Hepatocyte (in vitro differentiated cells): Measurements from ENCODE around the gene PAPPA. TPM values are rescaled to one million over a fixed set of nuclear protein-coding genes. Genes with fewer than 3 reads are reported as not detected.

Experiments
- DNase-seq: peaks from one replicate; pipeline ENCODE4 v3.0.0-alpha.2; 2016; ENCODE audit warnings: low spot score
- H2AFZ ChIP-seq: fragments of 200-600 bp; sonication (generic); 2 replicates; pipeline ENCODE4 v1.6.0; 2016; ENCODE audit warnings: antibody characterized with exemption, mild to moderate bottlenecking
- H3K27ac ChIP-seq: fragments of 200-600 bp; sonication (generic); 2 replicates; pipeline ENCODE4 v1.5.1; 2016; ENCODE audit warnings: mild to moderate bottlenecking
- H3K27me3 ChIP-seq: fragments of 200-600 bp; sonication (generic); 2 replicates; pipeline ENCODE4 v1.6.1; 2016
- H3K36me3 ChIP-seq: fragments of 200-600 bp; sonication (generic); replicated peaks from 2 replicates; pipeline ENCODE4 v1.5.1; 2016; ENCODE audit warnings: low read depth; ENCODE audit not compliant: insufficient read depth
- H3K4me1 ChIP-seq: fragments of 200-600 bp; sonication (generic); 2 replicates; pipeline ENCODE4 v1.5.1; 2016; ENCODE audit warnings: mild to moderate bottlenecking, moderate library complexity; ENCODE audit not compliant: insufficient read depth
- H3K4me2 ChIP-seq: fragments of 200-600 bp; sonication (generic); 2 replicates; pipeline ENCODE4 v1.6.0; 2016
- H3K4me3 ChIP-seq: fragments of 200-600 bp; sonication (generic); 2 replicates; pipeline ENCODE4 v1.5.1; 2016; ENCODE audit warnings: mild to moderate bottlenecking
- H3K79me2 ChIP-seq: fragments of 200-600 bp; sonication (generic); 2 replicates; pipeline ENCODE4 v1.6.0; 2017; ENCODE audit warnings: mild to moderate bottlenecking
- H3K9me2 ChIP-seq: fragments of 200-600 bp; sonication (generic); replicated peaks from 2 replicates; pipeline ENCODE4 v1.6.0; 2017; ENCODE audit warnings: mild to moderate bottlenecking; ENCODE audit not compliant: insufficient read depth
- H3K9me3 ChIP-seq: fragments of 200-600 bp; sonication (generic); 2 replicates; pipeline ENCODE4 v1.5.1; 2016; ENCODE audit warnings: low read depth, mild to moderate bottlenecking
- H4K20me1 ChIP-seq: fragments of 200-600 bp; sonication (generic); 2 replicates; pipeline ENCODE4 v1.6.0; 2016; ENCODE audit warnings: mild to moderate bottlenecking; ENCODE audit not compliant: insufficient read depth, poor library complexity, severe bottlenecking
- CTCF ChIP-seq: fragments of 200-600 bp; sonication (generic); IDR thresholded peaks from 2 replicates; pipeline ENCODE4 v1.5.1; 2016; ENCODE audit warnings: antibody characterized with exemption, mild to moderate bottlenecking; ENCODE audit not compliant: poor library complexity
- EZH2 ChIP-seq: fragments of 200-600 bp; sonication (generic); IDR thresholded peaks from 2 replicates; pipeline ENCODE4 v1.6.1; 2016; ENCODE audit warnings: antibody characterized with exemption, mild to moderate bottlenecking, borderline replicate concordance
- EZH2phosphoT487 ChIP-seq: fragments of 200-600 bp; sonication (generic); IDR thresholded peaks from one replicate; pipeline ENCODE4 v1.6.1; 2018; ENCODE audit warnings: antibody characterized with exemption, mild to moderate bottlenecking, low read depth, moderate library complexity; ENCODE audit not compliant: unreplicated experiment, severe bottlenecking
- WGBS: methylation state at CpG from one replicate; pipeline ENCODE4 v1.1.6; 2016; ENCODE audit warnings: low lambda C conversion rate; ENCODE audit errors: missing lambda C conversion rate; 5-methylcytosine and 5-hydroxymethylcytosine counted together
- polyA plus RNA-seq: library from polyadenylated mRNA; unstranded; fragments of >200 nt; fragmentation: Nextera tagmentation; extraction: Ambion mirVana; gene quantifications from 2 replicates; pipeline ENCODE4 v1.2.1, GENCODE V29; 2016
- total RNA-seq: library from RNA; depleted of rRNA; stranded (reverse); fragments of >200 nt; gene quantifications from 2 replicates; pipeline ENCODE4 v1.2.3, GENCODE V29; 2014

Gene PAPPA
- total and polyA plus RNA-seq, 2 experiments from 2014 or later: 2.8 to 12.3 TPM

GRCh38 chr9:116247791-116248374 lies 94.3 kb downstream of the PAPPA start:
- no peak for TF ChIP-seq CTCF
- TF ChIP-seq EZH2: no peak
- no peak for TF ChIP-seq EZH2phosphoT487
- Histone ChIP-seq H3K4me3 (no peak overlapping the region), H2AFZ (no peak overlapping the region), H3K36me3 (no peaks in the 10 kb centered on the region), H3K27ac (peak overlapping the region; percentile 75), H3K9me3 (no peaks in the 10 kb centered on the region), H3K9me2 (no peaks in the 10 kb centered on the region), H3K4me2 (peak overlapping the region; percentile 32), H3K27me3 (no peaks in the 10 kb centered on the region), H3K79me2 (no peaks in the 10 kb centered on the region), H4K20me1 (no peaks in the 10 kb centered on the region), H3K4me1 (peaks cover 9% of the 10 kb centered on the region)
- WGBS: 64% methylated on average over 2 of the region's 2 CpGs
- DNase-seq: peak; percentile 28

- no peak for TF ChIP-seq CTCF
- no peak for TF ChIP-seq EZH2phosphoT487
- no peak for TF ChIP-seq EZH2
- 87% methylated on average over 4 of the region's 4 CpGs for WGBS
- Histone ChIP-seq H3K27ac (no peak overlapping the region), H3K9me2 (no peaks in the 10 kb centered on the region), H4K20me1 (no peaks in the 10 kb centered on the region), H3K36me3 (no peaks in the 10 kb centered on the region), H3K4me2 (no peak overlapping the region), H3K4me3 (no peak overlapping the region), H2AFZ (no peak overlapping the region), H3K79me2 (no peaks in the 10 kb centered on the region), H3K27me3 (no peaks in the 10 kb centered on the region), H3K9me3 (no peaks in the 10 kb centered on the region), H3K4me1 (peaks cover 9% of the 10 kb centered on the region)
- DNase-seq: no peak
These were observed 97.3 kb downstream of the PAPPA start for GRCh38 chr9:116250891-116251290.

- Histone ChIP-seq H3K4me3 (no peak overlapping the region), H4K20me1 (no peaks in the 10 kb centered on the region), H3K4me1 (peaks cover 9% of the 10 kb centered on the region), H3K27me3 (no peaks in the 10 kb centered on the region), H3K36me3 (no peaks in the 10 kb centered on the region), H3K27ac (no peak overlapping the region), H3K9me3 (no peaks in the 10 kb centered on the region), H3K79me2 (no peaks in the 10 kb centered on the region), H2AFZ (no peak overlapping the region), H3K9me2 (no peaks in the 10 kb centered on the region), H3K4me2 (no peak overlapping the region)
- 77% methylated on average over 5 of the region's 5 CpGs for WGBS
- TF ChIP-seq CTCF (no peak), EZH2 (no peak), EZH2phosphoT487 (no peak)
- DNase-seq: no peak
These were observed 97.8 kb downstream of the PAPPA start for GRCh38 chr9:116251366-116251765.

GRCh38 chr9:116260531-116260930 lies 106.9 kb downstream of the PAPPA start:
- Histone ChIP-seq H3K4me1 (no peaks in the 10 kb centered on the region), H3K4me2 (no peak overlapping the region), H3K9me3 (no peaks in the 10 kb centered on the region), H4K20me1 (no peaks in the 10 kb centered on the region), H3K27me3 (no peaks in the 10 kb centered on the region), H3K4me3 (no peak overlapping the region), H2AFZ (no peak overlapping the region), H3K79me2 (no peaks in the 10 kb centered on the region), H3K9me2 (no peaks in the 10 kb centered on the region), H3K36me3 (no peaks in the 10 kb centered on the region), H3K27ac (no peak overlapping the region)
- 88% methylated on average over 2 of the region's 2 CpGs for WGBS
- no peak for DNase-seq
- TF ChIP-seq EZH2 (no peak), EZH2phosphoT487 (no peak), CTCF (no peak)
